IPS DF 4.7 (cell line): ENCODE data around the gene RNU7-1.

Source experiments
- DNase-seq: peaks from one replicate; pipeline ENCODE4 v3.0.0-alpha.2; 2013; ENCODE audit warnings: low spot score; ENCODE audit errors: extremely low read depth

Gene RNU7-1

GRCh38 chr12:6963016-6963731, 19.6 kb downstream of the RNU7-1 start:
- no peak for DNase-seq

- DNase-seq = no peak
These were observed 20.3 kb downstream of the RNU7-1 start for GRCh38 chr12:6963791-6964413.

DNA sequence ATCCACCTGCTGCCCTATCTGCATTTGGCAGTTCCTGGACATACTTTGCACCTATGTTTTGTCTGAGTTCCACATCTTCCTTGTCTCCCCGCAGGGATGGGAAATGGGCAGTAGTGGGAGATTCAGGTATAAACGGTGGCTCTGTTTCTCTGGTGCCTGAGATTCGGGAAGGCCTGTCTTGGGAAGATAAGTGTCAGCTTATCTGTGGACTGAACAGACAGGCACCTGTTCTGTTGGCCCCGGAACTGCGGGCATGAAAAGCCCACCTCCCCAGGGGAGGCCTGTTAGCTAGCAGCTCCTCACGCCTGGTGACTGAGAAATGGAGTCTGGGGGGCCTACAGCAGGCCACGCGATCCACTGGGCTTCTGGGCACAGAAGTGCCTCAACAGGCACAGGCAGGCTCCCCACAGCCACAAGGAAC, 21.0 kb downstream of the RNU7-1 start:
- no peak for DNase-seq

- no peak for DNase-seq
These were observed 21.5 kb downstream of the RNU7-1 start for GRCh38 chr12:6965026-6965661.

DNA sequence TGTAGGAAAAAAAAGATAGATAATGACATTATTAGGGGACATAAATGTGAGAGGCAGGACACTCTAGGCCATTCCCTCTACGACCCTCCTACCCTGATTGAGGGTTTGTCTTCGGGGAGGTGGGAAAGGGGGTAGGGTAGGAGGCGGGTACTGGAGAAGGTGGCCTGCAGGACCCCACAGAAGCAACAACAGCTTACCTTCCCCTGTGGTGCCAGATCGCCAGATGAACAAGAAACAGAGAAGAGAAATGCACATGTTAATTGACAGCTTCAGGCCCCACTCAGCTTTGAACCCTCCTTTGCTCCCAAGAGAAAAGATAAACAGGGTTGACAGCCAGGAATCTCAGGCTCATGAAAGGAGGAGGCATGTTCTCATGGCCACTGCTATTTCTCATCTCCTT, 22.1 kb downstream of the RNU7-1 start:
- DNase-seq = no peak

GRCh38 chr12:6966351-6966750, 22.7 kb downstream of the RNU7-1 start:
- no peak for DNase-seq

DNA sequence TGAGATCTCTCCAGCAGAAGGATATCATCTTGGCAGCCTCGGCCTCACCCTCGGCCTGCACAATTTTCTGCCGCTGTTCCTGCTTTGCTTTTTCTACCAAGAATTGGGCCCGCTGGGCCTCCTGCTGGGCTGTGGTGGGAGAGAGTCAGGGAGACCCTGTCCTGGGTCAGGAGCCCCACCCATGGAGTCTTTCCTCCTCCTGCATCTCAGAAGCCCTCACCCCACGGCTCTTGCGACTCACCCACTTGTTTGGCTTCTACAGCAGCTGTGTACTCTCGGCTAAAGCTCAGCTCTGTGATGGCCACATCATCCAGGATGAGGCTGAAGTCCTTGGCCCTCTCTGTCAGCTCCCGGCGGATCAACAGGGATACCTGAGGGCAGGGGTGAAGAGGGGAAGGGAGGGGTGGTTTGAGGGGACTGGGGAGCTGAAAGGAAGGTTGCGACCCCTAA, 24.1 kb downstream of the RNU7-1 start:
- no peak for DNase-seq

DNA sequence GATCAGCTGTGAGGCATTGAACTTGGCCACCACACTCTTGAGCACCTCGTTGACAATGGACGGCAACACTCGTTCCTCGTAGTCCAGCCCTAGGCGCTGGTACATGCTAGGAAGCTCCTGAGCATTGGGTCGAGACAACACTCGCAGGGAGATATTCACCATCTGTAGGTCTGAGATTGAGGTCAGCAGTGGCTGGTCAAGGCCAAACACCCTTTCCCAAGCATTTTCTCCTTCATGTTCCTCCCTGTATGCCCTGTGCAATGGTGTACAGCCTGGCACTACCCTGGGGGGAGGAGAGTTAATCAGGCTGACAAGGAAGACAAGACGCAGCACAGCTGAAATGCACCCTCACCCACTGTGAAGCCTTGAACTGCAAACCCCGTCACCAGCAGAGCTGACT, 24.8 kb downstream of the RNU7-1 start:
- no peak for DNase-seq

GRCh38 chr12:6970096-6970527, 26.5 kb downstream of the RNU7-1 start:
- no peak for DNase-seq

DNA sequence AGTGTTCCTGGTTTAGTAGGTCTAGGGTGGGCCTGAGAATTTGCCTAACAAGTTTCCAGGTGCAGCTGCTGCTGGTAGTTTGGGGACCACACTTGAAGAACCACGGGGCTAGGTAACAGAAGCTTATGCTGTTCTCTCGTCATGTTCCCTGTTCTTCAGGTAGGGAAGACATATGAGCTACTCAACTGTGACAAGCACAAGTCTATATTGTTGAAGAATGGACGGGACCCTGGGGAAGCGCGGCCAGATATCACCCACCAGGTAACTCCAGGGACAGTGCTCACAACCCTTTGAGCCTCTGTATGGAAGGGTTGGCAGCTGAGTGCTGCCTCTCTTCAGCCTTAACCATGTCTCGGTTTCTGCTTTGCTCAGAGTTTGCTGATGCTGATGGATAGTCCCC, 30.6 kb downstream of the RNU7-1 start:
- no peak for DNase-seq

DNA sequence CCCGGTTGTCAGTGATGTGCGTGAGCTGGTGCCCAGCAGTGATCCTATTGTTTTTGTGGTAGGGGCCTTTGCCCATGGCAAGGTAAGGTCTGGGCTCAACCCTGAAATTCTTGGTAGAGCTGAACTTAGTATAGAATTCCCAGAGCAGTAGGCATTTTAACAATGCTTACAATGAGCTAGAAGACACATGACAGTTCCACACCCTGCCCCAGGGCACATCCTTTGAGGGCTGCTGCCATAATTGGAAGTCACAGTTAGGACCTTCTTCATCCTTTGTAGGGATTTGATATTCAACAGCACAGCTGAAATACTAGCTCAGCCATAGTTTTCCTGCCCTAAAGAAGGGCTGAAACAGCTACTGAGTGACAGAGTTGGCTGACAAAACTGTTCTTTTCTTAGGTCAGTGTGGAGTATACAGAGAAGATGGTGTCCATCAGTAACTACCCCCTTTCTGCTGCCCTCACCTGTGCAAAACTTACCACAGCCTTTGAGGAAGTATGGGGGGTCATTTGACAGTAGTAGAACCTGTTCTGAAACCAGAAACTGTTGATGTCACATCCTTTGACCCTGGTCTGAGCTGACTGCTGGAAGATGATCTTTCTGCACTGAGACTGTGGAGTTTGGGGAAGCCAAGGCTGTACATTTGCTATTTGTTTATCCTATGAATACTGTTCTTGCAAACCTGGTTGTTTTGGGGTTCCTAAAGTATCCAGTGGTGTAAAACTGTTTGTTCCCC, 31.8 kb downstream of the RNU7-1 start:
- no peak for DNase-seq

- DNase-seq = no peak
These were observed 34.0 kb downstream of the RNU7-1 start for GRCh38 chr12:6977653-6978052.

- no peak for DNase-seq
These were observed 34.6 kb downstream of the RNU7-1 start for GRCh38 chr12:6978188-6978587.

GRCh38 chr12:6978611-6979011, 35.0 kb downstream of the RNU7-1 start:
- no peak for DNase-seq

GRCh38 chr12:6979021-6979420, 35.4 kb downstream of the RNU7-1 start:
- DNase-seq = no peak

DNA sequence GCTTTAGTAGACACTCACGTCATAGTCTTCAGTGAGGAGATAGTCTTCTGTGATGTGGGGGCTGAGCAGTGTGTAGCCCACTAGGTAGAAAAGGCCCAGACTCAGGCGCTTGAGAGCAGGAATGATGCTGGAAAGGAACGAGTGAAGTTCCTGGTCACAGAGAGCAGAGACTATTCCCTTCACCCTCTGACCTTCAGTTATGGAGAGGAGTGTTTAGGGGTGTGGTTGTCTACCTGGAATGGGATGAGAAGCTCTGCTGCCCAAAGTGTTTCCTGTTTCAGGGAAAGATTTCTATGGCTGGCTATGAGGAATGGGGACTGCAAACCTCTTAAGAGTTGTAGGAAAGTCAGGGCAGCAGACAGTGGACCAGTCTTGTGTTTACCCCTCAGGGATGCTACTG, 35.8 kb downstream of the RNU7-1 start:
- no peak for DNase-seq

DNA sequence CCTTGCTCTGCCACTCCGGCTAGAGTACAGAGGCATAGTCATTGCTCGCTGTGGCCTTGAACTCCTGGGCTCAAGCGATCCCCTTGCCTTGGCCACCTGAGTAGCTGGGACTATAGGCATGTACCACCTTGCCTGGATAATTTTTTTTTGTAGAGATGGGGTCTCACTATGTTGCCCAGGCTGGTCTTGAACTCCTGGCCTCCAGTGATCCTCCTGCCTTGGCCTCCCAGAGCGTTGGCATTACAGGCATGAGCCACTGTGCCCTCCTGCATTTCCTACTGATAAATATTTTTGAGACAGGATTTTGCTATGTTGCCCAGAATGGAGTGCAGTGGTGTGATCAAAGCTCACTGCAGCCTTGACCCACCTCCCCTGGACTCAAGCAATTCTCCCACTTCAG, 36.5 kb downstream of the RNU7-1 start:
- no peak for DNase-seq

- DNase-seq = no peak
These were observed 37.1 kb downstream of the RNU7-1 start for GRCh38 chr12:6980740-6981139.

- DNase-seq = no peak
These were observed 37.8 kb downstream of the RNU7-1 start for GRCh38 chr12:6981152-6982052.

DNA sequence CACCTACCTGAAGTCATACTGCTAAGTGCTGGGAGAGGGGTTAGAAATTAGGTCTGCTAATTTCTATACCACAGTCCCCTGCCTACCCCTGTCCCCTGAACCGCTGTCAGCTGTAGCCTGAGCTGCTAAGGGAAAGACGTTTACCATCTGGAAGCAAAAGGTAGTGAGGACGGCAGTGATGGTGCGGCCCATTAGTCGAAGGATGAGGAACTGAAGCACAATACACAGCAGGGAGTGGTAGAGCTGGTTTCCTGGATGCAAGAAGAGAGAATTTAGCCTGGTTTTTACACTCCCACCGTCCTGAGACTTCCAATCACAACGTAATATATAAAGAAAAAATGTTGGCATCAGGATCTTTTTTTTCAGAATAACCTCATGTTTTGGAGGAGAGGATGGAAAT, 38.9 kb downstream of the RNU7-1 start:
- no peak for DNase-seq

DNA sequence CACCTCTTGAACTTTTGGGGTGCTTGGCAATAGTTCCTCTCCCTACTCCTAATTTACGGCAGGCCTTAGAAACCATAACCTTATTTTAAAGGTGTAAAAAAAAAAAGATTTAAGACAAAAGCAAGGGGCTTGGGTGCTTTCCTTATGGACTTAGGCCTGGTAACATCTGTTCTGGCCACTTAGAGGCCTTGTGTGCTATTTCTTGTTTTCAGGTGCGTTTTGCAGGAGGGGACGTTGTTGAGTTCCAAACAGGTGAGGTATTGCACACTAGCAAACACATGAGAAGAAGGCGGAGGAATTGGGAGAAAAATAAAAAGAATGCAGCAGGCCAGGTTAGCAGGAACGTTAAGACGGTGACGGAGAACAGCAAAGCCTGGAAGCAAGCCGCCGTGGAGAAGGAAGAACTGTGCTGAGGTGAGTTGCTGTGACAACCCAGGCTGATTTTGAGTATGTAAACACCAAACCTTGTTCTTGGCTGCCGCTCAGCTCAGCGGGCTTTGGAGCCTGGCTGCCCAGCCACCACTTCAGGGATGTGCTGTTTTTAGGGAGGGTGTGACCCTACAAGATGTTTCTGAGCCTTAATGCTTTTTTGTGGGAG, 44.4 kb downstream of the RNU7-1 start:
- DNase-seq = no peak
